Ovary (tissue), 9 donors: ENCODE data around the gene PLAA. TPM values are rescaled to one million over a fixed set of nuclear protein-coding genes. Genes with fewer than 3 reads are reported as not detected.

ENCODE experiments used
- DNase-seq, 5 donors: peaks; one replicate each; pipeline ENCODE4 v3.0.0-alpha.2; 2019 to 2020
- H3K27ac ChIP-seq, 2 donors: fragments of 200-600 bp; one replicate each; pipeline versions ENCODE4 v1.5.1 to v1.8.0; 2019 to 2022
- H3K27me3 ChIP-seq: fragments of 200-600 bp; one replicate; pipeline ENCODE4 v1.8.0; 2022
- H3K36me3 ChIP-seq: fragments of 200-600 bp; sonication (generic); one replicate; pipeline ENCODE4 v1.5.1; 2019
- H3K4me1 ChIP-seq: one replicate; pipeline ENCODE4 v1.8.1; 2013; ENCODE audit warnings: mild to moderate bottlenecking, moderate library complexity; ENCODE audit not compliant: insufficient read depth
- H3K4me3 ChIP-seq: fragments of 200-600 bp; sonication (generic); one replicate; pipeline ENCODE4 v1.5.1; 2017
- H3K9me3 ChIP-seq, 2 donors: fragments of 200-600 bp in 1 of 2; sonication (generic) in 1 of 2; one replicate each; pipeline versions ENCODE4 v1.5.1 to v1.8.1; 2013 to 2019; ENCODE audit warnings: mild to moderate bottlenecking in 1 of 2, moderate library complexity in 1 of 2
- EP300 ChIP-seq: sonication (generic); formaldehyde crosslinking; IDR thresholded peaks from one replicate; pipeline ENCODE4 v1.6.1; 2017; ENCODE audit warnings: antibody characterized with exemption
- POLR2A ChIP-seq: fragments of 450-650 bp; IDR thresholded peaks from one replicate; pipeline ENCODE4 v1.6.1; 2017; ENCODE audit warnings: antibody characterized with exemption, mild to moderate bottlenecking, moderate library complexity
- WGBS, 3 donors: extraction: QIAGEN DNeasy Blood & Tissue Kit in 1 of 3; methylation state at CpG; one replicate each; pipeline versions ENCODE4 v1.1.5 to v1.1.7; 2013 to 2017; 5-methylcytosine and 5-hydroxymethylcytosine counted together
- intact Hi-C, 4 donors: fragments of 100-400 bp; cut with DNase I; formaldehyde crosslinking; loops; one replicate each; pipeline versions ENCODE4 v1.11.0 to v1.15.1; 2022 to 2023
- polyA plus RNA-seq, 2 donors: library from polyadenylated mRNA; stranded (reverse); fragments of 200-250 nt in 1 of 2; fragments of 350-450 nt in 1 of 2; fragmentation: Illumina TruSeq in 1 of 2; extraction: RNeasy Lipid Tissue Mini Kit (QIAGEN cat#74804) in 1 of 2; gene quantifications; one replicate each; pipeline ENCODE4 v1.2.3, GENCODE V29; 2013 to 2014
- total RNA-seq, 7 donors: library from RNA; depleted of rRNA in 2 of 7; stranded (reverse); fragments of >200 nt in 2 of 7; fragmentation: NEBNext Ultra II Directional in 3 of 7; extraction: Animal tissue kit (Norgen Biotek cat#: 25700) in 3 of 7; gene quantifications; one replicate each; pipeline versions ENCODE4 v1.1.0 to v1.2.4, GENCODE V29; 2016 to 2023
- TF ChIP-seq, protein P1 (sequence below), 3 donors: fragments of 450-650 bp in 2 of 3; fragments of 200-600 bp in 1 of 3; IDR thresholded peaks; one replicate each; pipeline versions ENCODE4 v1.5.1 to v1.8.0; 2016 to 2022; ENCODE audit warnings: antibody characterized with exemption in 3 of 3, mild to moderate bottlenecking in 1 of 3
- donor health status: DM: no; HTN: no; CAD: no; lungs with moderate emphysema.
- donor health status: DM: no; HTN: no; CAD: no.
- donor health status: Bipolar disorder and iron deficiency.
- donor health status: DM: yes; HTN: yes; CAD: no.
- donor health status: DM: no; HTN: no; CAD: no.
- donor health status: DM: yes; HTN: yes; CAD: no.

PLAA gene
- total and polyA plus RNA-seq, 9 donors, result 11.6 to 27.2 (median 20.2) TPM

DNA sequence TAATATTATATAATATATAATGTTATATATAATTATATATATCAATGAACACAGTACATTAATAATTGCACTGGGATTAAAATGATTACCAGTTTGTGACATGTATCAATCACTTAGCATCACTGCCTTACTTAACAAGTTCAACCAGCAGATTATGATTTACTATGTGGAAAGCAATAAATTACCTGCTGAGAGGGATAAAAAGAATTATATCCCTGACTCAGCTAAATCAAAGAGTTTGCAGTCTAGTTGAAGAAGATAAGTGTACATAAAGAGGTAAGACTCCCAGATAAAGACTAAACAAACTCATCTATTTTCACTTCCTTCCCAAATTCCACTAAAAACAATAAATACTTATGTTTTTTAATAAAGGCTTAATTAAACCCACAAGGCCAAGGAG is 11.2 kb downstream of the PLAA start:
- H3K4me1 ChIP-seq, result no peaks in the 10 kb centered on the region
- DNase-seq, result no peak
- no peak overlapping the region for H3K4me3 ChIP-seq
- H3K27ac ChIP-seq, result no peak overlapping the region
- H3K36me3 ChIP-seq, result no peaks in the 10 kb centered on the region
- intact Hi-C loops, result no loop called here
- no peak for TF ChIP-seq EP300
- TF ChIP-seq, protein P1, sequence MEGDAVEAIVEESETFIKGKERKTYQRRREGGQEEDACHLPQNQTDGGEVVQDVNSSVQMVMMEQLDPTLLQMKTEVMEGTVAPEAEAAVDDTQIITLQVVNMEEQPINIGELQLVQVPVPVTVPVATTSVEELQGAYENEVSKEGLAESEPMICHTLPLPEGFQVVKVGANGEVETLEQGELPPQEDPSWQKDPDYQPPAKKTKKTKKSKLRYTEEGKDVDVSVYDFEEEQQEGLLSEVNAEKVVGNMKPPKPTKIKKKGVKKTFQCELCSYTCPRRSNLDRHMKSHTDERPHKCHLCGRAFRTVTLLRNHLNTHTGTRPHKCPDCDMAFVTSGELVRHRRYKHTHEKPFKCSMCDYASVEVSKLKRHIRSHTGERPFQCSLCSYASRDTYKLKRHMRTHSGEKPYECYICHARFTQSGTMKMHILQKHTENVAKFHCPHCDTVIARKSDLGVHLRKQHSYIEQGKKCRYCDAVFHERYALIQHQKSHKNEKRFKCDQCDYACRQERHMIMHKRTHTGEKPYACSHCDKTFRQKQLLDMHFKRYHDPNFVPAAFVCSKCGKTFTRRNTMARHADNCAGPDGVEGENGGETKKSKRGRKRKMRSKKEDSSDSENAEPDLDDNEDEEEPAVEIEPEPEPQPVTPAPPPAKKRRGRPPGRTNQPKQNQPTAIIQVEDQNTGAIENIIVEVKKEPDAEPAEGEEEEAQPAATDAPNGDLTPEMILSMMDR (IDR thresholded peaks at IDR 0.05), result no peak
- no peaks in the 10 kb centered on the region for H3K27me3 ChIP-seq
- no peaks in the 10 kb centered on the region for H3K9me3 ChIP-seq

DNA sequence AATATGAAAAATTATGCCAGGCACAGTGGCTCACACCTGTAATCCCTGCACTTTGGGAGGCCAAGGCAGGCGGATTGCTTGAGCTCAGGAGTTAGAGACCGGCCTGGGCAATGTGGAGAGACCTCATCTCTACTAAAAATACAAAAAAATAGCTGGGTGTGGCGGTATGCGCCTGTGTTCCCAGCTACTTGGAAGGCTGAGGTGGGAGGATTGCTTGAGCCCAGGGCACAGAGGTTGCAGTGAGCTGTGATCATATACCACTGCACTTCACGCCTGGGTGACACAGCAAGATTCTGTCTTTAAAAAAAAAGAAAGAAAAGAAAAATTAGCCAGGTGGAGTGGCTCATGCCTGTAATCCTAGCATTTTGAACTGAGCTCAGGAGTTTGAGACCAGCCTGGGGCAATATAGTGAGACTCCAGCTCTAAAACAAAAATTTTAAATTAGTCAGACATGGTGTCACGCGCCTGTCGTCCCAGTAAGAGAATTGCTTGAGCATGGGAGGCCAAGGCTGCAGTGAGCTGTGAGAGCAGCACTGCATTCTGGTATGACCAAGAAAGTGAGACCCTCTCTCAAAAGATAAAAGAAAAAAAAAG is 18.0 kb downstream of the PLAA start:
- no peak for DNase-seq
- Histone ChIP-seq H3K4me3 (no peak overlapping the region), H3K4me1 (no peaks in the 10 kb centered on the region), H3K27ac (no peak overlapping the region), H3K9me3 (no peaks in the 10 kb centered on the region), H3K27me3 (no peaks in the 10 kb centered on the region), H3K36me3 (no peaks in the 10 kb centered on the region)
- TF ChIP-seq, protein P1 (IDR thresholded peaks at IDR 0.05), result no peak
- TF ChIP-seq EP300, result no peak
- no peak for TF ChIP-seq POLR2A
- intact Hi-C loops, result no loop called here
- WGBS, 3 donors, result 94 to 96% (median 96%) methylated on average over 8 of the region's 8 CpGs

DNA sequence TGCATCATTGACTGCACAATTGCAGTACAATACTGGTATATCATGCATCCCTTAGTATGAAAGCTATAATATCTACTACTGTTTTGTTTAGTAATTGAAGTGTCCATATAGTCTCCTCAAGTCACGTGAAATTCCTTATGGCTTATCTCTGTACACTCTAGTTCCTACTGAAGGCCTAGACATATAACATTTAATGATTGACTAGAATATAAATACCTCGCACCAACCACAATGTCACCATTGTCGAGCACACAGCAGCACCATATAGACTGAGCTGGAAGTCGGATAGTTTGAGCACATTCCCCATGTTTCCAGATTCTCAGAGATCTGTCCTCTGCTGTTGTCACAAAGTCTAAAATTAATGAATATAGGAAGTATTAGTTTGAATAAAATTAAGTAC is 21.4 kb downstream of the PLAA start:
- no peaks in the 10 kb centered on the region for H3K9me3 ChIP-seq
- H3K36me3 ChIP-seq, result no peaks in the 10 kb centered on the region
- intact Hi-C loops, result no loop called here
- H3K27me3 ChIP-seq, result no peaks in the 10 kb centered on the region
- no peak for TF ChIP-seq EP300
- no peak for TF ChIP-seq POLR2A
- H3K4me3 ChIP-seq, result no peak overlapping the region
- no peak overlapping the region for H3K27ac ChIP-seq
- no peaks in the 10 kb centered on the region for H3K4me1 ChIP-seq
- DNase-seq, result no peak
- WGBS, 3 donors, result 96 to 100% (median 97%) methylated on average over 4 of the region's 4 CpGs

DNA sequence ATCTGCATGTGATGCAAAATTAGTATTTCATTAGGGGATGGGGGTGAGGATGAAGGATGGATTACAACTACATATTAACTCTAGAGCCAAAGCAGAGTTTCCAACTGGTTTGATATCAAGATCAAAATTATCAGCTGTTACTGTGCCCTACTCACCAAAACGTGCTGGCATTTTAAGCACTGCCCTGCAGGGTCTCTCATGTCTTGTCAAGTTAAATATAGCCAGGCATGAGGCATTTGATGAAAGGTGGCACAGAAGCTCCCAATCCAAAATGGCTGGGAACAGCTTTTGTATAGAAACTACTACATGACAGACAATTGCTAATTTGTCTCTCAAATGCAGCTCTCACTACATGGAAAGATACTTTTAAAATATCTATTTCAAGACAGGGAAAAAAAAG is 27.3 kb downstream of the PLAA start:
- no peak for TF ChIP-seq POLR2A
- 55 to 68% (median 65%) methylated on average over 1 of the region's 1 CpG for WGBS, 3 donors
- DNase-seq, result no peak
- Histone ChIP-seq H3K36me3 (no peaks in the 10 kb centered on the region), H3K4me1 (no peaks in the 10 kb centered on the region), H3K9me3 (no peaks in the 10 kb centered on the region), H3K4me3 (no peak overlapping the region), H3K27me3 (no peaks in the 10 kb centered on the region), H3K27ac (no peak overlapping the region)
- intact Hi-C loops, result no loop called here

DNA sequence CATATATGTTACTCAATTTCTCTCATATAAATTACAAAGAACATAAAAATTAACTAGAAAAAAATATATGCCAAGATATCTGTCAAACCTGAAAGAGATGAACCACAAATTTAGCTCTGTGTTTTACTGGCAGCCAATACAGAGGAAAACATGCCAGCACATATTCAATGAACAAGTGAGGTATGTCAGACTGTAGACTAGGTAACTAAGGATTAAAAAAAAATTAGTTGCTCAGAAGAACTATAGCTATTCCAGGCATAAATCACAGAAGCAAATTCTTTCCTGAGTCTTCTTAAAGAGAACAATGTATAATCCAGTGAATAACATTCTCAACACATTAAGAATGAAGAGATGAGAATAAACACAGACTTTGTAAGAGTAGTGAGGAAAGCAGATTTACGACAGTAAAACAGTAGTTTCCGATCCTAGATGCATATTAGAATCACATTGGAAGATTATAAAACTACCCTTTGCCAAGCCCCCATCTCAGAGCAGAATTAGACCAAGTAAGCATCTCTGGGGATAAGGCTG is 33.8 kb downstream of the PLAA start:
- no peaks in the 10 kb centered on the region for H3K36me3 ChIP-seq

More for the DNA sequence above, 33.8 kb downstream of the PLAA start:
- Histone ChIP-seq H3K4me1 (no peaks in the 10 kb centered on the region), H3K27me3 (no peaks in the 10 kb centered on the region), H3K27ac (no peak overlapping the region), H3K9me3 (no peaks in the 10 kb centered on the region), H3K4me3 (no peak overlapping the region)
- intact Hi-C loops, result no loop called here
- no peak for TF ChIP-seq EP300
- TF ChIP-seq, protein P1 (IDR thresholded peaks at IDR 0.05), result no peak
- TF ChIP-seq POLR2A, result no peak
- DNase-seq, result no peak
- 90 to 97% (median 92%) methylated on average over 2 of the region's 2 CpGs for WGBS, 3 donors
